ENCODE measurements around the gene SLC22A16.

Gene SLC22A16, protein sequence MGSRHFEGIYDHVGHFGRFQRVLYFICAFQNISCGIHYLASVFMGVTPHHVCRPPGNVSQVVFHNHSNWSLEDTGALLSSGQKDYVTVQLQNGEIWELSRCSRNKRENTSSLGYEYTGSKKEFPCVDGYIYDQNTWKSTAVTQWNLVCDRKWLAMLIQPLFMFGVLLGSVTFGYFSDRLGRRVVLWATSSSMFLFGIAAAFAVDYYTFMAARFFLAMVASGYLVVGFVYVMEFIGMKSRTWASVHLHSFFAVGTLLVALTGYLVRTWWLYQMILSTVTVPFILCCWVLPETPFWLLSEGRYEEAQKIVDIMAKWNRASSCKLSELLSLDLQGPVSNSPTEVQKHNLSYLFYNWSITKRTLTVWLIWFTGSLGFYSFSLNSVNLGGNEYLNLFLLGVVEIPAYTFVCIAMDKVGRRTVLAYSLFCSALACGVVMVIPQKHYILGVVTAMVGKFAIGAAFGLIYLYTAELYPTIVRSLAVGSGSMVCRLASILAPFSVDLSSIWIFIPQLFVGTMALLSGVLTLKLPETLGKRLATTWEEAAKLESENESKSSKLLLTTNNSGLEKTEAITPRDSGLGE

DNA sequence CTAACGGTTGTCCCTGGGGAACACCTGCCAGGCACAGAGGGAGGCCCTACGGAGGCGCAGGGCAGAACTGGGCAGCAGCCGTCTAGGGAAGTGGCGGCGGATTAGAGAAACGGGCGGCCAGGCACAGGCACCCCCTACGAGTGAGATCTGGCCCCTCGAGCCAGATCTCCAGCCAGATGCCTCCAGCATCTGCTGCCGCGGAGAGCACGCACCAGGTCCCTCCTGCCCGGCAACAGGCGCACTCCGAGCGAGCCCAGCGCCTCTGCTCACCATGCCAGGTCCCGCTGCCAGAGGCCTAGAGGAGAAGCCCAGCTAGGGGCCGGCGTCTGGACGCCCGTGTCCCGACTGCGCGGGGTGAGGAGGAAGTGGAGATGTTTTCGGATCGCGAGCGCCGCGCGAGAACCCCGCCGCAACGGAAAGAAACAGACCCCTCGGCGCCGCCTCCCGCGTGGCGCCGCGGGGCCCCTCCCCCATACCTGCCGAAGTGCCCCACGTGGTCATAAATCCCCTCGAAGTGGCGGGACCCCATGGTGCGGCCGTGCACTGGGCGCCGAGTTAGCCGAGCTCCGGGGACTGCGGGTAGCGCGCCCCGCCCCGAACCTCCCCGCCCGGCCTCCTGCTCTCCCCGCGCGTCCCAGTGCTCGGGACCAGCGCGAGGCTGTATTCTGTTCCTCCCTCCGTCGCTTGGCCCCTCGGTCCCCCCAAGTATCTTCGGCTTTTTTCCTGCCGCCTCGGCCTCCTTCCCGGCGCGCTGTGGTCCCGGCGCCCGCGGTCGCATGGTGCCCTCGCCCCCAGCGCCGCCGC is at the start of gene SLC22A16:
TSS of gene SLC22A16 (minus strand) at position 568 of the 804 bp plus-strand sequence. CDS start at position 529, 39 bp downstream.
- TF ChIP-seq CTCF (IDR thresholded peaks at IDR 0.05) = no peak

DNA sequence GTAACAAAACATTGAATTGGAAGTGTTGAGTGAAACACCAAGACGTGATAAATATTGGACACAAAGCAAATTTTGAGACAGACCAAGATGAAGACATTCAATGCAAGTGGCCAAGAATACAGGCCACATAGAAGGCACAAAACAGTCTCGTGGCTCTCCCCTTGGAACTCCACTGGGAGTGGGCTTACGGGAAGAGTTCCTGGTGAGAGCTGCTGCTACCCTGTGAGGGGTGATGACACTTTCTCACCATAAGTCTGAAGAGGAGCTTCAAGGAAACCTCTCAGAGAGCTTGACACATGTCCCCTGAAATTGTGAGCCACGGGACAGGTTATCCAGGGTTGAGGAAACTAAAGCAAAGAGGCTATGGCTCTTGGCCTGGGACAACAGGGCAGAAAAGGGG is 48.6 kb upstream of the SLC22A16 start:
- no peak for TF ChIP-seq CTCF (IDR thresholded peaks at IDR 0.05)

GRCh38 chr6:110524305-110524704 is 47.9 kb upstream of the SLC22A16 start:
- no peak for TF ChIP-seq CTCF (IDR thresholded peaks at IDR 0.05)

DNA sequence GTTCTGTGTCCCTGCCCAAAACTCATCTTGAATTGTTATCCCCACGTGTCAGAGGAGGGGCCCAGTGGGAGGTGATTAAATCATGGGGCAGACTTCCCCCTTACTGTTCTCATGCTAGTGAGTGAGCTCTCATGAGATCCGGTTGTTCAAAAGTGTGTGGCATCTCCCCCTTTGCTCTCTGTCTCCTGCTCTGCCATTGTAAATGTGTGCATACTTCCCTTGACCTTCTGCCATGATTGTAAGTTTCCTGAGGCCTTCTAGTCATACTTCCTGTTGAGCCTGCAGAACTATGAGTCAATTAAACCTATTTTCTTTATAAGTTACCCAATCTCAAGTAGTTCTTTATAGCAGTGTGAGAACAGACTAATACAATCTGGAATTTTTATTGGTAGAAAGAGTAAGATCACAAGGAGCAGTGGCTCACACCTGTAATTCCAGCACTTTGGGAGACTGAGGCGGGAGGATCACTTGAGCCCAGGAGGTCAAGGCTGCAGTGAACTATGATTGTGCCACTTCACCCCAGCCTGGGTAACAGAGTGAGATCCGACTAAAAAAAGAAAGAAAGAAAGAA is 47.1 kb upstream of the SLC22A16 start:
- TF ChIP-seq CTCF (IDR thresholded peaks at IDR 0.05) = no peak

- TF ChIP-seq CTCF (IDR thresholded peaks at IDR 0.05) = no peak
Measured at GRCh38 chr6:110522427-110522826, 46.0 kb upstream of the SLC22A16 start.

DNA sequence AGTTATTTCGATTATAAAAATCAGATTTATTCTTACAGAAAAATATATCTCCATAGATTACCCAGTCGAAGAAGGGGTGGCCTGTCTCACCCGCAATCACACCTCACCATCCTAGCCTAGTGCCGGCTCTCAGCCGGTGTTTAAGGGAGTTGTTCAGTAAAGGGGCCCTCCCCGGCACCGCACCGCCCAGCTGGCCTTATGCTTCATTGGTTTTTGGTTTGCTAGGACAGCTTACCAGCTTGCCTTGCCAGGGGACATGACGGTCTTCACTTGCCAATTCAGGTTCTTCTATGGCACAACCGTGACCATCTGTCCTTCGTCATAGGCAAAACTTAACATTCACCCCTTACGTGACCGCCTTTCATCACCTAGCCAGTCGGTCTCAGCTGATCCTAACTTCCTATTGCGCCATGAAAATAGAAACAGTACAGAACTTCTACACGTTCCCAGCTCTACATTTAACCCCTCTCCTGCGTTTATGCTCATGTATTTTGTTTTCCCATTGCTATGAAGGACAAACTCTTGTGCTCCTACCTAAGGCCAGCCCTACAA is 44.7 kb upstream of the SLC22A16 start:
- no peak for TF ChIP-seq CTCF (IDR thresholded peaks at IDR 0.05)

All from LNCAP (cell line).